Upper lobe of left lung (tissue), 4 donors: ENCODE data around the gene CARTPT.
A peak's percentile ranks its signal among the peaks of the same experiment; 100 is the strongest.

Source experiments
- EP300 ChIP-seq, 4 donors: sonication (generic); formaldehyde crosslinking; IDR thresholded peaks; one replicate each; pipeline ENCODE4 v1.5.1; 2017; ENCODE audit warnings: antibody characterized with exemption in 4 of 4, control low read depth in 2 of 4
- POLR2A ChIP-seq, 4 donors: fragments of 450-650 bp; IDR thresholded peaks; one replicate each; pipeline ENCODE4 v1.5.1; 2016 to 2017; ENCODE audit warnings: antibody characterized with exemption in 4 of 4, mild to moderate bottlenecking in 2 of 4
- POLR2AphosphoS5 ChIP-seq, 2 donors: sonication (generic); formaldehyde crosslinking; IDR thresholded peaks; one replicate each; pipeline ENCODE4 v1.5.1; 2017; ENCODE audit warnings: antibody characterized with exemption in 2 of 2
- TF ChIP-seq, protein P1 (sequence below), 6 experiments: fragments of 450-650 bp in 4 of 6; fragments of 200-600 bp in 2 of 6; sonication (generic) in 2 of 6; IDR thresholded peaks; one replicate each; pipeline ENCODE4 v1.5.1; 2016 to 2019; ENCODE audit warnings: antibody characterized with exemption in 6 of 6

DNA sequence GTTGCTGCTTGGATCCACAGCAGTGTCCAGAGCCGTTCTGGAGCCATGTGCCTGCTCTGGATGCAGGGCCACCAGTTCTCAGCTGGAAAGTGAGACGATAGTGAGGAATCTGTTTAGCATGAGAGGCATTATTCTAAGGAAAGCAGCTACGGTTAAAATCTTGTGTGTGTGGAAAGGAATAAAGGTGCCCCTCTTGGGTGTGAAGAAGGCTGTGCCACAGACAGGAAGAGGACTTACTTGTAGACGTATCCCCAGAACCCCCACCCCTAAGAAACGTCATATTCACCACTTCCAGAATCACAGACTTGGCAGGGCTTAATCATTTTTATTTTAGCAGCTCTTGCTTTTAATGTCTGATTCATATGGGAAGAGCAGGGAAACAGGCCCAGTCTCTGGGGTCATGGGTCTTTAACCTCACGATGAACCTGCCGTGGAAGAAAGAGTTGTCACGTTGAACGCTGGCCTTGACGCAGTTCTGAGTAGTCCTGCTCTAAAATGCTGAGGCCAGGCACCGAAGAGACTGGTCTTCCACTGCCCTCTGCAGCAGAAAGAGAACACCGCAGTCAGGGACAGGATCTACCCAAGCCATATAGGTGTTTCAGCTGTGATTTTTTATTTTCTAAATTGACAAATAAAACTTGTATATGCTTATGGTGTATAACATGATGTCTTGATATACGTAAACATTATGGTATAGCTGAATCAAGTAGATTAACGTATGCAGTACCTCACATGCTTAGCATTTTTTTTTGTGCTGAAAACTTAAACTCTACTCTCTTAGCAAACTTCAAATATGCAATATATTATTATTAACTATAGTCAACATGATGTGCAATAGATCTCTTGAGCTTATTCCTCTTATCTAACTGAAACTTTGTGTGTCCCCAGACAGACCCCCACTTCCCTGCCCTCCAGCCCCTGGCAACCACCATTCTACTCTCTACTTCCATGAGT, 38.8 kb downstream of the CARTPT start:
- TF ChIP-seq, protein P1, sequence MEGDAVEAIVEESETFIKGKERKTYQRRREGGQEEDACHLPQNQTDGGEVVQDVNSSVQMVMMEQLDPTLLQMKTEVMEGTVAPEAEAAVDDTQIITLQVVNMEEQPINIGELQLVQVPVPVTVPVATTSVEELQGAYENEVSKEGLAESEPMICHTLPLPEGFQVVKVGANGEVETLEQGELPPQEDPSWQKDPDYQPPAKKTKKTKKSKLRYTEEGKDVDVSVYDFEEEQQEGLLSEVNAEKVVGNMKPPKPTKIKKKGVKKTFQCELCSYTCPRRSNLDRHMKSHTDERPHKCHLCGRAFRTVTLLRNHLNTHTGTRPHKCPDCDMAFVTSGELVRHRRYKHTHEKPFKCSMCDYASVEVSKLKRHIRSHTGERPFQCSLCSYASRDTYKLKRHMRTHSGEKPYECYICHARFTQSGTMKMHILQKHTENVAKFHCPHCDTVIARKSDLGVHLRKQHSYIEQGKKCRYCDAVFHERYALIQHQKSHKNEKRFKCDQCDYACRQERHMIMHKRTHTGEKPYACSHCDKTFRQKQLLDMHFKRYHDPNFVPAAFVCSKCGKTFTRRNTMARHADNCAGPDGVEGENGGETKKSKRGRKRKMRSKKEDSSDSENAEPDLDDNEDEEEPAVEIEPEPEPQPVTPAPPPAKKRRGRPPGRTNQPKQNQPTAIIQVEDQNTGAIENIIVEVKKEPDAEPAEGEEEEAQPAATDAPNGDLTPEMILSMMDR (IDR thresholded peaks at IDR 0.05): peak in 5 of 6 experiments; percentile 33 to 62 (median 49)
- TF ChIP-seq EP300 (IDR thresholded peaks at IDR 0.05): no peak
- TF ChIP-seq POLR2A (IDR thresholded peaks at IDR 0.05): no peak
- TF ChIP-seq POLR2AphosphoS5 (IDR thresholded peaks at IDR 0.05): no peak
